HG03064 (cell line): Measurements from ENCODE around the gene TMEM176A.

Experiments
- ATAC-seq: cut with Tn5 transposase; IDR thresholded peaks from one replicate; pipeline ENCODE4 v1.9.1; 2021; ENCODE audit warnings: low read depth; ENCODE audit not compliant: unreplicated experiment

The TMEM176A gene

GRCh38 chr7:150846291-150847115, 45.9 kb downstream of the TMEM176A start:
- no peak for ATAC-seq

- no peak for ATAC-seq
Measured at GRCh38 chr7:150847536-150847935, 47.0 kb downstream of the TMEM176A start.

GRCh38 chr7:150848111-150848510, 47.5 kb downstream of the TMEM176A start:
- no peak for ATAC-seq

- ATAC-seq = no peak
Measured at GRCh38 chr7:150848561-150849115, 48.1 kb downstream of the TMEM176A start.

GRCh38 chr7:150849204-150849775, 48.7 kb downstream of the TMEM176A start:
- ATAC-seq = no peak

GRCh38 chr7:150850273-150850672, 49.7 kb downstream of the TMEM176A start:
- ATAC-seq = no peak

GRCh38 chr7:150851492-150852370, 51.2 kb downstream of the TMEM176A start:
- no peak for ATAC-seq

- ATAC-seq = no peak
Measured at GRCh38 chr7:150852371-150852905, 51.9 kb downstream of the TMEM176A start, which contains the start of gene AOC1. TSS of gene AOC1 (plus strand) at chr7:150852517. CDS start at chr7:150856471, 3,954 bp downstream.

GRCh38 chr7:150854066-150855000, 53.8 kb downstream of the TMEM176A start:
- no peak for ATAC-seq
